ENCODE data around the gene IGF1R. TPM values are rescaled to one million over a fixed set of nuclear protein-coding genes. Genes with fewer than 3 reads are reported as not detected.

Gene IGF1R
- total RNA-seq, 2 experiments from 2014 or later: 7.1 to 7.7 TPM

- no peak for DNase-seq
- H3K4me3 Mint-ChIP-seq: no peak overlapping the region
- no peak overlapping the region for H3K27ac Mint-ChIP-seq
- peaks cover 11% of the 10 kb centered on the region for H3K4me1 Mint-ChIP-seq
- no peaks in the 10 kb centered on the region for H3K9me3 Mint-ChIP-seq
- H3K27me3 Mint-ChIP-seq: no peaks in the 10 kb centered on the region
- peaks cover 3% of the 10 kb centered on the region for H3K36me3 Mint-ChIP-seq (ENCODE audit: low read depth)
- ChIA-PET CTCF (no interaction called here), POLR2A (no interaction called here)
These were observed 261.9 kb downstream of the IGF1R start for GRCh38 chr15:98909968-98910885.

- ChIA-PET CTCF (no interaction called here), POLR2A (no interaction called here)
- Mint-ChIP-seq H3K27ac (no peak overlapping the region), H3K9me3 (no peaks in the 10 kb centered on the region), H3K36me3 (ENCODE audit: low read depth) (peaks cover 5% of the 10 kb centered on the region), H3K4me1 (peaks cover 19% of the 10 kb centered on the region), H3K27me3 (no peaks in the 10 kb centered on the region), H3K4me3 (no peak overlapping the region)
- no peak for DNase-seq
These were observed 266.3 kb downstream of the IGF1R start for GRCh38 chr15:98914626-98915025.

- Mint-ChIP-seq H3K9me3 (no peaks in the 10 kb centered on the region), H3K4me1 (peaks cover 36% of the 10 kb centered on the region), H3K36me3 (ENCODE audit: low read depth) (peaks cover 5% of the 10 kb centered on the region), H3K27ac (no peak overlapping the region), H3K4me3 (no peak overlapping the region), H3K27me3 (no peaks in the 10 kb centered on the region)
- POLR2A ChIA-PET: no interaction called here
- CTCF ChIA-PET: interaction anchor here (0.7 kb wide), 2 partner anchors 22 to 37 kb away, joined by 3 to 4 read pairs; no protein-coding TSS in a partner anchor
- DNase-seq: no peak
These were observed 268.5 kb downstream of the IGF1R start for GRCh38 chr15:98916826-98917225.

GRCh38 chr15:98917417-98917816 lies 269.1 kb downstream of the IGF1R start:
- Mint-ChIP-seq H3K27ac (no peak overlapping the region), H3K36me3 (ENCODE audit: low read depth) (peaks cover 5% of the 10 kb centered on the region), H3K27me3 (no peaks in the 10 kb centered on the region), H3K9me3 (no peaks in the 10 kb centered on the region), H3K4me1 (peaks cover 36% of the 10 kb centered on the region), H3K4me3 (no peak overlapping the region)
- POLR2A ChIA-PET: no interaction called here
- CTCF ChIA-PET: no interaction called here
- no peak for DNase-seq

- Mint-ChIP-seq H3K9me3 (no peaks in the 10 kb centered on the region), H3K27ac (peak overlapping the region; percentile 19), H3K4me3 (no peak overlapping the region), H3K27me3 (no peaks in the 10 kb centered on the region), H3K4me1 (peaks cover 24% of the 10 kb centered on the region), H3K36me3 (ENCODE audit: low read depth) (peaks cover 5% of the 10 kb centered on the region)
- ChIA-PET CTCF (interaction anchor here (1.2 kb wide), 1 partner anchor 16 kb away, joined by 4 read pairs; no protein-coding TSS in a partner anchor), POLR2A (no interaction called here)
- DNase-seq: no peak
These were observed 271.9 kb downstream of the IGF1R start for GRCh38 chr15:98920091-98920880.

GRCh38 chr15:98923171-98923570 lies 274.8 kb downstream of the IGF1R start:
- Mint-ChIP-seq H3K4me3 (no peak overlapping the region), H3K36me3 (ENCODE audit: low read depth) (peaks cover 2% of the 10 kb centered on the region), H3K27me3 (no peaks in the 10 kb centered on the region), H3K27ac (no peak overlapping the region), H3K4me1 (peaks cover 21% of the 10 kb centered on the region), H3K9me3 (no peaks in the 10 kb centered on the region)
- POLR2A ChIA-PET: no interaction called here
- no peak for DNase-seq
- CTCF ChIA-PET: no interaction called here

- ChIA-PET CTCF (no interaction called here), POLR2A (no interaction called here)
- H3K4me1 Mint-ChIP-seq: peaks cover 21% of the 10 kb centered on the region
- no peaks in the 10 kb centered on the region for H3K9me3 Mint-ChIP-seq
- peaks cover 2% of the 10 kb centered on the region for H3K36me3 Mint-ChIP-seq (ENCODE audit: low read depth)
- no peak overlapping the region for H3K4me3 Mint-ChIP-seq
- no peak overlapping the region for H3K27ac Mint-ChIP-seq
- H3K27me3 Mint-ChIP-seq: no peaks in the 10 kb centered on the region
- no peak for DNase-seq
These were observed 275.2 kb downstream of the IGF1R start for GRCh38 chr15:98923579-98923978.

GRCh38 chr15:98924401-98925049 lies 276.2 kb downstream of the IGF1R start:
- H3K27me3 Mint-ChIP-seq: no peaks in the 10 kb centered on the region
- H3K36me3 Mint-ChIP-seq (ENCODE audit: low read depth): peaks cover 2% of the 10 kb centered on the region
- H3K4me1 Mint-ChIP-seq: peaks cover 17% of the 10 kb centered on the region
- CTCF ChIA-PET: interaction anchor here (0.8 kb wide), 1 partner anchor 42 kb away, joined by 3 read pairs; no protein-coding TSS in a partner anchor
- POLR2A ChIA-PET: interaction anchor here (0.5 kb wide), 1 partner anchor 264 kb away, joined by 4 read pairs; no protein-coding TSS in a partner anchor
- H3K4me3 Mint-ChIP-seq: no peak overlapping the region
- H3K27ac Mint-ChIP-seq: no peak overlapping the region
- H3K9me3 Mint-ChIP-seq: no peaks in the 10 kb centered on the region
- no peak for DNase-seq

GRCh38 chr15:98926236-98926635 lies 277.9 kb downstream of the IGF1R start:
- Mint-ChIP-seq H3K27ac (no peak overlapping the region), H3K4me3 (no peak overlapping the region), H3K36me3 (ENCODE audit: low read depth) (peaks cover 2% of the 10 kb centered on the region), H3K27me3 (no peaks in the 10 kb centered on the region), H3K4me1 (peaks cover under 1% of the 10 kb centered on the region), H3K9me3 (no peaks in the 10 kb centered on the region)
- DNase-seq: no peak
- ChIA-PET POLR2A (no interaction called here), CTCF (no interaction called here)

- POLR2A ChIA-PET: no interaction called here
These were observed 278.7 kb downstream of the IGF1R start for GRCh38 chr15:98927022-98927421.

GRCh38 chr15:98927996-98928395 lies 279.7 kb downstream of the IGF1R start:
- Mint-ChIP-seq H3K9me3 (no peaks in the 10 kb centered on the region), H3K36me3 (ENCODE audit: low read depth) (peaks cover 2% of the 10 kb centered on the region), H3K27me3 (no peaks in the 10 kb centered on the region), H3K4me1 (no peaks in the 10 kb centered on the region), H3K27ac (no peak overlapping the region), H3K4me3 (no peak overlapping the region)
- CTCF ChIA-PET: no interaction called here
- POLR2A ChIA-PET: no interaction called here
- no peak for DNase-seq

More at GRCh38 chr15:98927022-98927421, 278.7 kb downstream of the IGF1R start:
- H3K9me3 Mint-ChIP-seq: no peaks in the 10 kb centered on the region
- no peaks in the 10 kb centered on the region for H3K27me3 Mint-ChIP-seq
- no peak overlapping the region for H3K27ac Mint-ChIP-seq
- DNase-seq: no peak
- peaks cover 2% of the 10 kb centered on the region for H3K36me3 Mint-ChIP-seq (ENCODE audit: low read depth)
- H3K4me1 Mint-ChIP-seq: no peaks in the 10 kb centered on the region
- CTCF ChIA-PET: no interaction called here
- no peak overlapping the region for H3K4me3 Mint-ChIP-seq

GRCh38 chr15:98930576-98930975 lies 282.2 kb downstream of the IGF1R start:
- CTCF ChIA-PET: no interaction called here

GRCh38 chr15:98931004-98931403 lies 282.7 kb downstream of the IGF1R start:
- Mint-ChIP-seq H3K27me3 (no peaks in the 10 kb centered on the region), H3K4me3 (no peak overlapping the region), H3K4me1 (no peaks in the 10 kb centered on the region), H3K36me3 (ENCODE audit: low read depth) (no peaks in the 10 kb centered on the region), H3K9me3 (no peaks in the 10 kb centered on the region), H3K27ac (no peak overlapping the region)
- ChIA-PET POLR2A (no interaction called here), CTCF (no interaction called here)
- DNase-seq: no peak

More at GRCh38 chr15:98930576-98930975, 282.2 kb downstream of the IGF1R start:
- no peak for DNase-seq
- no peak overlapping the region for H3K4me3 Mint-ChIP-seq
- H3K9me3 Mint-ChIP-seq: no peaks in the 10 kb centered on the region
- no peaks in the 10 kb centered on the region for H3K4me1 Mint-ChIP-seq
- H3K36me3 Mint-ChIP-seq (ENCODE audit: low read depth): no peaks in the 10 kb centered on the region
- no peak overlapping the region for H3K27ac Mint-ChIP-seq
- POLR2A ChIA-PET: no interaction called here
- H3K27me3 Mint-ChIP-seq: no peaks in the 10 kb centered on the region
